Stimulated activated naive CD4-positive, alpha-beta T cell treated with Interleukin-2 at 50 U/mL for 16 hours (primary cell): ENCODE results near the gene HTRA1.

Experiments
- DNase-seq: peaks from one replicate; lab custom pipeline; 2025; lab: John Stamatoyannopoulos, UW

HTRA1 gene

GRCh38 chr10:122474131-122474818 is 12.9 kb downstream of the HTRA1 start:
- no peak for DNase-seq

- no peak for DNase-seq
Measured at GRCh38 chr10:122475100-122475499, 13.7 kb downstream of the HTRA1 start.

- no peak for DNase-seq
Measured at GRCh38 chr10:122475591-122476332, 14.4 kb downstream of the HTRA1 start.

- no peak for DNase-seq
Measured at GRCh38 chr10:122476333-122476695, 15.0 kb downstream of the HTRA1 start.

- no peak for DNase-seq
Measured at GRCh38 chr10:122477436-122477835, 16.1 kb downstream of the HTRA1 start.

- no peak for DNase-seq
Measured at GRCh38 chr10:122478971-122479370, 17.6 kb downstream of the HTRA1 start.

- no peak for DNase-seq
Measured at GRCh38 chr10:122480146-122480833, 18.9 kb downstream of the HTRA1 start.

GRCh38 chr10:122481296-122482056 is 20.1 kb downstream of the HTRA1 start:
- no peak for DNase-seq

- DNase-seq: no peak
Measured at GRCh38 chr10:122484276-122485060, 23.1 kb downstream of the HTRA1 start.

- no peak for DNase-seq
Measured at GRCh38 chr10:122485670-122486069, 24.3 kb downstream of the HTRA1 start.

GRCh38 chr10:122486406-122487080 is 25.2 kb downstream of the HTRA1 start:
- no peak for DNase-seq

GRCh38 chr10:122487174-122487765 is 25.9 kb downstream of the HTRA1 start:
- no peak for DNase-seq

- DNase-seq: no peak
Measured at GRCh38 chr10:122490268-122490667, 28.9 kb downstream of the HTRA1 start.

GRCh38 chr10:122490786-122491680 is 29.7 kb downstream of the HTRA1 start:
- DNase-seq: peak; percentile 42

GRCh38 chr10:122492006-122492405 is 30.7 kb downstream of the HTRA1 start:
- no peak for DNase-seq

- no peak for DNase-seq
Measured at GRCh38 chr10:122492999-122493481, 31.7 kb downstream of the HTRA1 start.

GRCh38 chr10:122493761-122494160 is 32.4 kb downstream of the HTRA1 start:
- DNase-seq: no peak

GRCh38 chr10:122494173-122494820 is 32.9 kb downstream of the HTRA1 start:
- DNase-seq: no peak

- no peak for DNase-seq
Measured at GRCh38 chr10:122494833-122495232, 33.5 kb downstream of the HTRA1 start.
